ENCODE results near the gene TLR8. TPM values are rescaled to one million over a fixed set of nuclear protein-coding genes. Genes with fewer than 3 reads are reported as not detected.
"Not testable (repeated sequence)": the region's sequence is repeated elsewhere in the genome, so short reads cannot be mapped to it uniquely, and the experiment has no call there.

The TLR8 gene
- total RNA-seq, 1 donor from 2014 or later, result not detected

DNA sequence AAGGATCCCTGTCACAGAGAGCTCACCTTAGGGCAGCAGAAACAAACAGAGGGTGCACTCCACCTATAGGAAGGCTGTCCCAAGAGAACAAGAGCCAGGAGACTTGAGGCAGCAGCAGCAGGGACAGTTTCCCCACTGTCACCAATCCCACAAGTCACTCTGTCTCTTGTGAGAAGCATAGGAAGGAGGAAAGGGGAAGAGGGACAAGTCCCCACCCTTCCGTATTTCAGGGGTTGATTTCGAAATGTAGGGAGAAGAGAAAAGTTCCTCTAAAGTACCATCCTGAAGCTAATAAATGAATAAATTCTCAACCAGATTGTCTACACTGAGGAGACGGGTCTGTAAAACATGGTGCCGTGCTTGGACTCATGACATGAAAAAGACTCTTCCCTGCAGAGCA is 9.5 kb upstream of the TLR8 start:
- no peak for DNase-seq (ENCODE audit: low read depth, low spot score)

DNA sequence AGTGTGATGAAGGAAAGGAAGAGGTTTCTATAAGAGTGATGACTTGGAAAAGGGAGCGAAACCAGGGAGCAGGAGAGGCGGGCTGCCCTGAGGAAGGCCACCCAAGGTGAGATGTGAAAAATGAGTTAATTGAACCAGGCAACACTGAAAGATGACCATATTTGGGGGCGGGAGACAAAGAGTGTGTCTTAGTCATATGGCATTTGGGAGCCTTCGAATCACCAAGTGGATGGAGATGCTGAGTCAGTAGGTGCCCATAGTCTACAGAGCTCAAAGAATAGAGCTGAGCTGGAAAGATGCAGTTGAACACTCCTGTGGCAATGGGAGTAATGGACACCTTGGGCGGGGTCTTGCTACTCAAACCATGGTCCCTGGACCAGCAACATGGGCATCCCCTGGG is 8.3 kb upstream of the TLR8 start:
- DNase-seq (ENCODE audit: low read depth, low spot score), result no peak

DNA sequence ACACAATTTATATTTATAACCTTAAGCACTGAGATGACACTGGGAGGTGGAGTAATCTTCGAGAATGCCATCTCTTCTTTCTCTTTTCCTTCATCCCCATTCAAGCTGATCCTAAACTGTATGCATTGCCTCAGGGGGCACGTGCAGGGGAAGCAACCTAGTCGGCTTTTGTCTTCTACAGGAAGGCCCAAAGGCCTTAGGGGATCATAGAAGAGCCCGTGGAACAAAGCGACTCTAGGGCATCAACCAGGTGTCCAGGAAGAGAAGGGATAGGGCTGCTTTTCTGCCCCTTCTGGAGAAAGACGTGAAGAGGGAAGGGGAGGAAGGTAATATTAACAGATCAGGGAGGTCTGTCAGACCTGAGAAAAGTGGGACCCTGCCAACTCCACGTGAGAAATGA is 6.9 kb upstream of the TLR8 start:
- no peak for DNase-seq (ENCODE audit: low read depth, low spot score)

DNA sequence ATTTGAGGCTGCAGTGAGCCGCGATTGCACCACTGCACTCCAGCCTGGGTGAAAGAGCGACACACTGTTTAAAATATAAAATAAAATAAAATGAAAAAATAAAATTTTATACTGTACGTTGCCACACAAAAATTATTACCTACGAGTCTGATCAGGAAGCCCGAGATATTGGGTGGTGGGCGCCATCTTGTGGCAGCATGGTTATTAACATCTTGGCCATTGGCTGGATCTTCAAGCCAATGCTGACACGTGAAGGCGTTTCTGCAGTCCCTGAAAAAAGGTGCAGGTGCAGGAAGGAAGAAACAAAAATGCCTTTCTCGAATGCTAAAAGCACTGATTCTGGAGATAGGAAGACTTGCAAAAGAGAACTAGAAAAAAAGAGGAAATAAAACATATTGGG is 4.9 kb upstream of the TLR8 start:
- no peak for DNase-seq (ENCODE audit: low read depth, low spot score)

DNA sequence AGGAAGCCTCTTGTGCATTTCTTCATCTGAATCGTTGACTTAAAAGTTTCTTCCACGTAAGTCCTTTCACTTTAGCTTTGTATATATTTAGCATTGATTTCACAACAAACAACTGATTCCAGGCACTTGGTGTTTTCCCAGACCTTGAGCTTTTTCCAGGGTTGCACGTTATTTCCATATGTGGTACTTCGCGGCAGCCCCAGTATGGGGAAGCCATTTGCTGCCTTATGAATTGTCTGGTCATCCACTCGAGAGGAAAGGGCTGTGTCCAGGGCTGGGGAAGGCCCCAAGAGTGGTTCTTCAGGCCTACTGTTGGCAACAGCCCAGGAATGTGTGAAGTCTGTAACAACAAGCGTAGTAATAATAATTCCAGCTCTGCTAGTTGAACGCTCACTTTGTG is 2.8 kb upstream of the TLR8 start:
- DNase-seq (ENCODE audit: low read depth, low spot score), result no peak

DNA sequence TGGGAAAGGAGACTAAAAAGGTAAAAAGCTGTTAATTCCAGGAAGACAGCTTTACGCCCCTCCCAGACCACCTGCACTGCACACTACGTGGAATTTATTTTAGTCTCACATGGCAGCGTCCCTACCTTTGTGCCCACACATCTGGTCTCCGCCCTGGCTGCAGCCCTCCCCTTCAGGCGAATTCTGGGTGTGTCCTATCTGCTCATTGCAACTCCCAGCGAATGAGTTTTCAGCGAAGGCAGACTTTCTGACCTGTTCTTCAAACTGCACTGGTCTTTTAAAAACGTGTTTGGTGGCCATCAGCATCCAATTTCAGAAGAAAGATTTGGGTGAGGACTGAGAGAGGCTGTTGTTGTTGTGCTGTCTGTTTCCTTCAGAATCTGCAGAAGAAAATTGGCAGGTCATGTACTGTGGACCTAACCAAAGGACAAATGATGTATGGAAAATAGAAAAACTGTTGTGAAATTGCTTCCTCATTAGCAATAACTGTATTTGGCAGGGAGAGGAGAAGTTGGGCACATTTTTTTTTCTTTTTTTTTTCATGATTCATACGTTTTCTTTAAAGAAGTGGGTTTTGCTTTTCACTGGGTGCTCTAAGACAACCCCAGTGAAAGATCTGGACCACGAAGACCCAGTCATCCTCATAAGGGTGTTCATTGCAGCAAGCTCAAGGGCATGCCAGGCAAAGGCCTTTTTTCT is 4.2 kb downstream of the TLR8 start:
- DNase-seq (ENCODE audit: low read depth, low spot score), result no peak

DNA sequence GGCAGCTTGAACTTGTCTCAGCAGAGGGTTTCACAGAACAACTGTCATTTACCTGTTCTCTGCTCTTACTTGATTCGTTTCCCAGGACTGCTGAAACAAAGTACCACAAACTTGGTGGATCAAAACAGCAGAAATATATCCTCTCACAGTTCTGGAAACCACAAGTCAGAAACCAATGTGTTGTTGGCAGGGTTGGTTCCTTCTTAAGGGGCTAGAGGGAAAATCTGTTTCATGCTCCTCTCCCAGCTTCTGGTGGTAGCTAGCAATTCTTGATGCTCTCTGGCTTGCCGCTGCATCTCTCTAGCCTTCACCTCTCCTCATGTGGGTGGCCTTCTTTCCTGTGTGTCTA is 4.7 kb downstream of the TLR8 start:
- no peak for DNase-seq (ENCODE audit: low read depth, low spot score)

DNA sequence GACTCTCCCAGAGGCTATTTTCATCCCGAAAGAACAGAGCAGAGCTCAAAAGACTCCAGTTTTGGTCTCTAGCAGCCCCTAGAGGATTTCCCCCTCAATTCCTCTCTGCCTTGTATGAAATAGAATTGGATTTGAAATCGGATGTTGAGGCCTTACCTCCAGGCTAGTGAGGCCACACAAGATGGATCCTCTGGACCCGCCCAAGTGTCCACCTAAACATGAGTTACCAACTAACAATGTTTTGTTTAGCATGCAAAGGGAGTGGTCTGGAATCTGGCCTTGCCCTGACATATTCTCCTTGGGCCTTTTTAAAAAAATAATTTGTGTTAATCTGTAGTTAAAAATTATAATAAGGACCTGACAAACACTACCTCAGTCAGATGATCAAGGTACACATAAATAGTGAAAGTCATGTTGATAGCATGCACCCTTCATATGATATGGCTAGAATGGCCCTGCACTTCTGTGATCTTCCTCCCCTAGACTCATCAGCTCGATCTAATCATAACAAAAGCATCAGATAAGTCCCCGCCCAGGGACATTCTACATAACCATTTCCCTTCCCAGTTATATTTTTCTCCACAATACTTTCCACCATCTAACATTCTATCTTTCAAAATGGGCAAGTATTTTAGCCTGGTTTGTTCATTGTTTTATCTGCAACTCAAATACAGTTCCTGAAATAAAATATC is 6.5 kb downstream of the TLR8 start:
- DNase-seq (ENCODE audit: low read depth, low spot score), result no peak

DNA sequence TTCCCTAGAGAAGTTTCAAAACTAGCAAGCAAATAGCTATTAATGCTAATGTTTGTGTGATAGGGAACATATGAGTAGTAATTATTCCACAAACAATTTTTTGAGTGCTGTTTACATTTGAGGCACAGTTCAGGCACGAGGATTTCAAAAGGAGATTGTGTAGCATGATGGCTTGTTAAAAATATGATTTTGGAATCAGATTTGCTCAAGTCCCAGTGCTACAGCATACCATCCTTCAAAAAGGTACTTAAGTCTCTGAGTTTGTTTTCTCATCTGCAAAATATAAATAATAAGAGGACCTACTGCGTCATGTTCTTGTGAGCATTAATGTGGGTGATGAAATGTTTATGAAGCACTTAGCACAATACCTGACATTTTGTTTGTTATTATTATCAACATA is 11.3 kb downstream of the TLR8 start:
- DNase-seq (ENCODE audit: low read depth, low spot score), result no peak

DNA sequence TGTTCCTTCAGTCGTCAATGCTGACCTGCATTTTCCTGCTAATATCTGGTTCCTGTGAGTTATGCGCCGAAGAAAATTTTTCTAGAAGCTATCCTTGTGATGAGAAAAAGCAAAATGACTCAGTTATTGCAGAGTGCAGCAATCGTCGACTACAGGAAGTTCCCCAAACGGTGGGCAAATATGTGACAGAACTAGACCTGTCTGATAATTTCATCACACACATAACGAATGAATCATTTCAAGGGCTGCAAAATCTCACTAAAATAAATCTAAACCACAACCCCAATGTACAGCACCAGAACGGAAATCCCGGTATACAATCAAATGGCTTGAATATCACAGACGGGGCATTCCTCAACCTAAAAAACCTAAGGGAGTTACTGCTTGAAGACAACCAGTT is 12.6 kb downstream of the TLR8 start:
- DNase-seq (ENCODE audit: low read depth, low spot score), result no peak

DNA sequence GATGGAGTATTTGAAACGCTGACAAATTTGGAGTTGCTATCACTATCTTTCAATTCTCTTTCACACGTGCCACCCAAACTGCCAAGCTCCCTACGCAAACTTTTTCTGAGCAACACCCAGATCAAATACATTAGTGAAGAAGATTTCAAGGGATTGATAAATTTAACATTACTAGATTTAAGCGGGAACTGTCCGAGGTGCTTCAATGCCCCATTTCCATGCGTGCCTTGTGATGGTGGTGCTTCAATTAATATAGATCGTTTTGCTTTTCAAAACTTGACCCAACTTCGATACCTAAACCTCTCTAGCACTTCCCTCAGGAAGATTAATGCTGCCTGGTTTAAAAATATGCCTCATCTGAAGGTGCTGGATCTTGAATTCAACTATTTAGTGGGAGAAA is 13.2 kb downstream of the TLR8 start:
- no peak for DNase-seq (ENCODE audit: low read depth, low spot score)

DNA sequence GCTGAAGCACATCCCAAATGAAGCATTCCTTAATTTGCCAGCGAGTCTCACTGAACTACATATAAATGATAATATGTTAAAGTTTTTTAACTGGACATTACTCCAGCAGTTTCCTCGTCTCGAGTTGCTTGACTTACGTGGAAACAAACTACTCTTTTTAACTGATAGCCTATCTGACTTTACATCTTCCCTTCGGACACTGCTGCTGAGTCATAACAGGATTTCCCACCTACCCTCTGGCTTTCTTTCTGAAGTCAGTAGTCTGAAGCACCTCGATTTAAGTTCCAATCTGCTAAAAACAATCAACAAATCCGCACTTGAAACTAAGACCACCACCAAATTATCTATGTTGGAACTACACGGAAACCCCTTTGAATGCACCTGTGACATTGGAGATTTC is 14.6 kb downstream of the TLR8 start:
- no peak for DNase-seq (ENCODE audit: low read depth, low spot score)

DNA sequence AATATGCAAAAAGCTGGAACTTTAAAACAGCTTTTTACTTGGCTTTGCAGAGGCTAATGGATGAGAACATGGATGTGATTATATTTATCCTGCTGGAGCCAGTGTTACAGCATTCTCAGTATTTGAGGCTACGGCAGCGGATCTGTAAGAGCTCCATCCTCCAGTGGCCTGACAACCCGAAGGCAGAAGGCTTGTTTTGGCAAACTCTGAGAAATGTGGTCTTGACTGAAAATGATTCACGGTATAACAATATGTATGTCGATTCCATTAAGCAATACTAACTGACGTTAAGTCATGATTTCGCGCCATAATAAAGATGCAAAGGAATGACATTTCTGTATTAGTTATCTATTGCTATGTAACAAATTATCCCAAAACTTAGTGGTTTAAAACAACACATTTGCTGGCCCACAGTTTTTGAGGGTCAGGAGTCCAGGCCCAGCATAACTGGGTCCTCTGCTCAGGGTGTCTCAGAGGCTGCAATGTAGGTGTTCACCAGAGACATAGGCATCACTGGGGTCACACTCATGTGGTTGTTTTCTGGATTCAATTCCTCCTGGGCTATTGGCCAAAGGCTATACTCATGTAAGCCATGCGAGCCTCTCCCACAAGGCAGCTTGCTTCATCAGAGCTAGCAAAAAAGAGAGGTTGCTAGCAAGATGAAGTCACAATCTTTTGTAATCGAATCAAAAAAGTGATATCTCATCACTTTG is 15.6 kb downstream of the TLR8 start:
- DNase-seq (ENCODE audit: low read depth, low spot score), result no peak

DNA sequence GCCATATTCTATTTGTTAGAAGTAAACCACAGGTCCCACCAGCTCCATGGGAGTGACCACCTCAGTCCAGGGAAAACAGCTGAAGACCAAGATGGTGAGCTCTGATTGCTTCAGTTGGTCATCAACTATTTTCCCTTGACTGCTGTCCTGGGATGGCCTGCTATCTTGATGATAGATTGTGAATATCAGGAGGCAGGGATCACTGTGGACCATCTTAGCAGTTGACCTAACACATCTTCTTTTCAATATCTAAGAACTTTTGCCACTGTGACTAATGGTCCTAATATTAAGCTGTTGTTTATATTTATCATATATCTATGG is 16.1 kb downstream of the TLR8 start:
- DNase-seq (ENCODE audit: low read depth, low spot score), result no peak

DNA sequence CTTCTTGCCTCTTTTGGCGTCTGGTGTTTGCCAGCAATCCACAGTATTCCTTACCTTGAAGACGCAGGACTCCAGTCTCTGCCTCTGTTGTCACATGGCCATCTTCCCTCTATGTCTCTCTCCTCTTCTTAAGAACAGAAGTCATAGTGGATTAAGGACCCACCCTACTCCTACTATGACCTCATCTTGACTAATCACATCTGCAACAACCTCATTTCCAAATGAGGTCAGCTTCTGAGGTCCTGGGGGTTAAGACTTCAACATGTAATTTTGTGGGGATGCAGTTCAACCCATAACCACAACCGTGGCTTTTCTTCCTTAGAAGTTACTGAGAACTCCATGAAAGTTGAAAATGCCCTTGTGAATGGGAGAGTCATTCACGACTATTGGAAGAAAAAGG is 23.3 kb downstream of the TLR8 start:
- DNase-seq (ENCODE audit: low read depth, low spot score), result no peak

DNA sequence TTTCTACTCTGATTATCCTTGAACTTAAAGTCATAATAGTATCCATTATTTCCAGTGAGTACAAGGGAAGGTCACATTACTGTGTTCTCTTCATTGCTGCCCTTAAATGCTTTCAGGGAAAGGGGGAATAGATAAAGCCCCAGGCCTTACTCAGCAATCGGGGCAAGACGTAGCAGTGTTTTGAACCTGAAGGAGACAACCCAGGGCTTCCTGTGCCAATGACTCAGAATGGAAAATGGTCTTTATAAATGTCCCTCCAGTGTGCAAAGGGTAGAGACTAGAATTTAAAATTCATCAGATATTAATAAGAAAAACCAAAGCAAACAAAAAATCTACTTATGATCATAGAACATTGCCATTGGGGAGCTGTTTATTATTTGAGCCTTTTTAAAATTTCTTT is 23.7 kb downstream of the TLR8 start:
- no peak for DNase-seq (ENCODE audit: low read depth, low spot score)

DNA sequence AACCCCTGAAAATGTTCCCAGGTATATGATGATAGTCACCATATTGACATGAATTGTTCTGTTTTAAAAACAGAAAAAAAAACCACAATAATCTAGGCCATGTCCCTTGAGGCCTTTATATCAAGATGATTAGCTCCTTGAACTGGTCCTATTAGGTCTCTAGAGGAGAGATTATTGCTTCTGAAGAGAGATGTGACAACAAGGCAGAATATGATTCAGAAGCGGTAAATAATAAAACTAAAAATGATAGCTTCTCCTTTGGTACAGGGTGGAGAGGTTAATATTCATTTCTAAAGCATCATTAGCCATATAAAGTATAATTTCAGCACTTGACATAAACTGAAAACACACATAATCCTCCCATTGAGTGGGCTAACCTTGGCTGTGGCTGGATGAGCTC is 25.8 kb downstream of the TLR8 start:
- DNase-seq (ENCODE audit: low read depth, low spot score), result no peak

DNA sequence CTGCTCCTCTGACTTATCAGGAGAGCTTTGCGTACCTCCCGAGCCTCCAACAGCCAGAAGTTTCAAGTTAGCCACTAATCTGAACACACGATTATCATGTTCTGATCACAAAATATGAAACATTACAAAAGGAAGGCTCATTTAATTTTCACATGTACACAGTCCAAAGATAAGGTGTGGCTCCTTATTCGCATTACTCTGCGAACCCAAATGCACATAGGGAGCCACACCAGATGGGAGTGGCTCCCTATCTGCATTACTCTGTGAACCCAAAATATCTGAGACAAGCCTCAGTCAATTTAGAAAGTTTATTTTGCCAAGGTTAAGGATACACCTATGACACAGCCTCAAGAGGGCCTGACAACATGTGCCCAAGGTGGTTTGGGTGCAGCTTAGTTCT is 28.4 kb downstream of the TLR8 start:
- no peak for DNase-seq (ENCODE audit: low read depth, low spot score)

DNA sequence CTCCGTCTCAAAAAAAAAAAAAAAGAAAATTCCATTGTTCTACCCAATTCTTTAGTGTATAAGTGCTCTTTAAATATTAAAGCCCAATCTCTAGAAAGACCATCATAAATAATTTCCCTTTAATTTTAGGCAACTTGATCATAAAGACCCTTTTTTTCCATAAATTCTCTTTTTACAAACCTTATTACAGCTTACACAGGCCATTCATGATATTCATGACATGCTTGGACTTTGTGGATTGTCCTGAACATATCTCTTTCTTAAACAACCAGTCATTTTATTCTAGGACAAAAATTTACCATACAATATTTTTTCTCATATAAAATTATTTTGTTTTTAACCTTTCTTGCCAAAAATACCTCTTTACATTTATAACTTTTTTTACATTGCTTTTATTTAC is 30.5 kb downstream of the TLR8 start:
- DNase-seq (ENCODE audit: low read depth, low spot score), result no peak

DNA sequence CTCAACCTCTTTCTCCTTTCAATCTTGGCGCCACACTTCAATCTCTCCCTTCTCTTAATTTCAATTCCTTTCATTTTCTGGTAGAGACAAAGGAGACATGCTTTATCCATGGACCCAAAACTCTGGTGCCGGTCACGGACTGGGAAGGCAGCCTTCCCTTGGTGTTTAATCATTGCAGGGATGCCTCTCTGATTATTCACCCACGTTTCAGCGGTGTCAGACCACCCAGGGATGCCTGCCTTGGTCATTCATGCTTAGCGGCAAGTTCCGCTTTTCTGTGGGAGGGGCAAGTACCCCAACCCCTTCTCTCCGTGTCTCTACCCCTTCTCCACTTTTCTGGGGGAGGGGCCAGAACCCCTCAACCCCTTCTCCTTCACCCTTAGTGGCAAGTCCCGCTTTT is 34.1 kb downstream of the TLR8 start:
- not testable (repeated sequence) for DNase-seq (ENCODE audit: low read depth, low spot score)

DNA sequence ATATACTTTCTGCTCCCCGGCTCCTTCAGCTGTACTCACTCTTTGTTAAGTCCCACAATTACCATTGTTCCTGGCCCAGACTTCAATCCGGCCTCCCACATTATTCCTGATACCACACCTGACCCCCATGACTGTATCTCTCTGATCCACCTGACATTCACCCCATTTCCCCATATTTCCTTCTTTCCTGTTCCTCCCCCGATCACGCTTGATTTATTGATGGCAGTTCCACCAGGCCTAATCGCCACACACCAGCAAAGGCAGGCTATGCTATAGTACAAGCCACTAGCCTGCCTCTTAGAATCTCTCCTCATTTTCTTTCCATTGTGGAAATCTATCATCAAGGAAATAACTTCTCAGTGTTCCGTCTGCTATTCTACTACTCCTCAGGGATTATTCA is 37.2 kb downstream of the TLR8 start:
- not testable (repeated sequence) for DNase-seq (ENCODE audit: low read depth, low spot score)

DNA sequence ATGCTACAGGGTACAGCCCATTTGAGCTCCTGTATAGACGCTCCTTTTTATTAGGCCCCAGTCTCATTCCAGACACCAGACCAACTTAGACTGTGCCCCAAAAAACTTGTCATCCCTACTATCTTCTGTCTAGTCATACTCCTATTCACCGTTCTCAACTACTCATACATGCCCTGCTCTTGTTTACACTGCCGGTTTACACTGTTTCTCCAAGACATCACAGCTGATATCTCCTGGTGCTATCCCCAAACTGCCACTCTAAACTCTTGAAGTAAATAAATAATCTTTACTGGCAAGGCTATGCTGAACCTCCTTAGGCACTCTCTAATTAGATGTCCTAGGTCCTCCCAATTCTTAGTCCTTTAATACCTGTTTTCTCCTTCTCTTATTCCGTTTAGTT is 38.0 kb downstream of the TLR8 start:
- DNase-seq (ENCODE audit: low read depth, low spot score), result not testable (repeated sequence)

DNA sequence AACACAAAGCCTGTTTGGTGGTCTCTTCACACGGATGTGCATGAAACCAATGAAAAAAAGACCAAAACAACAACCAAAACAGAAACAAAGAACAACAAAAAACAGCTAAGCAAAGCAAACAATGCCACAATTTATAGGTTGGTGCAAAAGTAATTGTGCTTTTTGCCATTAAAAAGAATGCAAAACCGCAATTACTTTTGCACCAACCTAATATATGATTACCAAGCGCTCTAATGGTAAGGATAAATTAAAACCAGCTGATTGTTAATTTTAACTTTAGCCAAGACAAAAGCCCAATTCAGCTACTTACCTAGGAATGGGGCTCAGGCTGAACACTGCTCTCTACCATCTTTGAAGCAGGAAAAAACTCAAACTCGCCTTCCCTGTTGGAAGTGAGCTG is 39.1 kb downstream of the TLR8 start:
- DNase-seq (ENCODE audit: low read depth, low spot score), result no peak

All from pulmonary artery endothelial cell (primary cell).